ENCODE results near the gene ITGB2.

Gene ITGB2

DNA sequence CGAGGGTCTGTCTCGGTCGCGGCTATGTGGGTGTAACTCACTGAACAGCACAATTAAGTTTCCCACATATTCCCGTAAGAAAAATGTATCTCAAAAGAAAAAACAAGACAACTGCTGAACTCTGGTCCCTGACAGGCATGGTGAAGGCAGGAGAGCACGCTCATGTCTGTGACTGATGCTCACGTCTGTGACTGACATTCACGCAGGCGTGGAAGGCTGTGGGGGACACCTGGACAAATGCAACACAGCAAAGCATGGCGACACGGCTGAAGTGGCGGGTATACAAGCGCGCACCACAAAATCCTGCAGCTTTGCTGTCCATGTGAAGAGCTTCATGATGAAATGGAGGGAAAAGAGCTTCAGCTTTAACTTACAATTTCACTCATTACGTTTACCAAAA lies 53.2 kb downstream of the ITGB2 start:
- Histone ChIP-seq H3K9ac (no peak overlapping the region), H3K4me2 (ENCODE audit: low read length) (no peak overlapping the region), H3K27me3 (ENCODE audit: control insufficient read depth, insufficient read depth, low read length) (no peaks in the 10 kb centered on the region), H2AFZ (no peak overlapping the region), H3K79me2 (peaks cover 56% of the 10 kb centered on the region), H3K36me3 (ENCODE audit: control insufficient read depth, insufficient read depth, low read length) (no peaks in the 10 kb centered on the region), H3K4me1 (peaks cover 12% of the 10 kb centered on the region), H3K9me3 (ENCODE audit: control insufficient read depth, low read length) (no peaks in the 10 kb centered on the region), H3K4me3 (ENCODE audit: low read depth, low read length) (no peak overlapping the region), H3K27ac (no peak overlapping the region)
- TF ChIP-seq, protein P1, sequence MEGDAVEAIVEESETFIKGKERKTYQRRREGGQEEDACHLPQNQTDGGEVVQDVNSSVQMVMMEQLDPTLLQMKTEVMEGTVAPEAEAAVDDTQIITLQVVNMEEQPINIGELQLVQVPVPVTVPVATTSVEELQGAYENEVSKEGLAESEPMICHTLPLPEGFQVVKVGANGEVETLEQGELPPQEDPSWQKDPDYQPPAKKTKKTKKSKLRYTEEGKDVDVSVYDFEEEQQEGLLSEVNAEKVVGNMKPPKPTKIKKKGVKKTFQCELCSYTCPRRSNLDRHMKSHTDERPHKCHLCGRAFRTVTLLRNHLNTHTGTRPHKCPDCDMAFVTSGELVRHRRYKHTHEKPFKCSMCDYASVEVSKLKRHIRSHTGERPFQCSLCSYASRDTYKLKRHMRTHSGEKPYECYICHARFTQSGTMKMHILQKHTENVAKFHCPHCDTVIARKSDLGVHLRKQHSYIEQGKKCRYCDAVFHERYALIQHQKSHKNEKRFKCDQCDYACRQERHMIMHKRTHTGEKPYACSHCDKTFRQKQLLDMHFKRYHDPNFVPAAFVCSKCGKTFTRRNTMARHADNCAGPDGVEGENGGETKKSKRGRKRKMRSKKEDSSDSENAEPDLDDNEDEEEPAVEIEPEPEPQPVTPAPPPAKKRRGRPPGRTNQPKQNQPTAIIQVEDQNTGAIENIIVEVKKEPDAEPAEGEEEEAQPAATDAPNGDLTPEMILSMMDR (IDR thresholded peaks at IDR 0.05): no peak

DNA sequence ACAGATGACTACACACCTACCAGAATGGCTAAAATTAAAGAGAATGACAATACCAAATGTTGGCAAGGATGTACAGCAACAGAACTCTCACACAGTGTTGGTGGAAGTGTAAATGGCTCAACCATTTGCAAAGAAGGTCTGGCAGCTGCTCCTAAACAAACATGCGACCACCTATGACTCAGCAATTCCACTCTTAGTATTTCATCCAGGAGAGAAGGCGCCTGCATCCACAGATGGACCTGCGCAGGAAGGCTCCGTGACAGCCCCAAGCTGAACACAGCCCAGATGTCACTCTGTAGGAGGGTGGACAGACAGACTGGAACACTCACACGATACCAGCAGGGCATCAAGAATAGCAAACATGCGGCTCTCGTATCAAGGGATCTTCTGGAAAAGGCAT lies 53.9 kb downstream of the ITGB2 start:
- H3K27ac ChIP-seq: no peak overlapping the region
- no peak overlapping the region for H3K9ac ChIP-seq
- no peaks in the 10 kb centered on the region for H3K36me3 ChIP-seq (ENCODE audit: control insufficient read depth, insufficient read depth, low read length)
- no peak overlapping the region for H3K4me3 ChIP-seq (ENCODE audit: low read depth, low read length)
- H3K9me3 ChIP-seq (ENCODE audit: control insufficient read depth, low read length): no peaks in the 10 kb centered on the region
- peaks cover 8% of the 10 kb centered on the region for H3K4me1 ChIP-seq
- H2AFZ ChIP-seq: no peak overlapping the region
- H3K27me3 ChIP-seq (ENCODE audit: control insufficient read depth, insufficient read depth, low read length): no peaks in the 10 kb centered on the region
- peaks cover 59% of the 10 kb centered on the region for H3K79me2 ChIP-seq
- TF ChIP-seq, protein P1 (IDR thresholded peaks at IDR 0.05): no peak
- H3K4me2 ChIP-seq (ENCODE audit: low read length): no peak overlapping the region

- peaks cover 2% of the 10 kb centered on the region for H3K4me1 ChIP-seq
- no peak overlapping the region for H2AFZ ChIP-seq
- peaks cover 63% of the 10 kb centered on the region for H3K79me2 ChIP-seq
- no peak overlapping the region for H3K4me2 ChIP-seq (ENCODE audit: low read length)
- TF ChIP-seq, protein P1 (IDR thresholded peaks at IDR 0.05): no peak
- no peak overlapping the region for H3K9ac ChIP-seq
- H3K27ac ChIP-seq: no peak overlapping the region
- no peaks in the 10 kb centered on the region for H3K36me3 ChIP-seq (ENCODE audit: control insufficient read depth, insufficient read depth, low read length)
- H3K4me3 ChIP-seq (ENCODE audit: low read depth, low read length): no peak overlapping the region
- H3K27me3 ChIP-seq (ENCODE audit: control insufficient read depth, insufficient read depth, low read length): no peaks in the 10 kb centered on the region
- H3K9me3 ChIP-seq (ENCODE audit: control insufficient read depth, low read length): no peaks in the 10 kb centered on the region
These were observed 55.0 kb downstream of the ITGB2 start for GRCh38 chr21:44865561-44866280.

- Histone ChIP-seq H3K27me3 (ENCODE audit: control insufficient read depth, insufficient read depth, low read length) (no peaks in the 10 kb centered on the region), H3K9ac (no peak overlapping the region), H3K4me1 (no peaks in the 10 kb centered on the region), H3K36me3 (ENCODE audit: control insufficient read depth, insufficient read depth, low read length) (no peaks in the 10 kb centered on the region), H3K4me2 (ENCODE audit: low read length) (no peak overlapping the region), H2AFZ (no peak overlapping the region), H3K4me3 (ENCODE audit: low read depth, low read length) (no peak overlapping the region), H3K27ac (no peak overlapping the region), H3K9me3 (ENCODE audit: control insufficient read depth, low read length) (no peaks in the 10 kb centered on the region), H3K79me2 (peaks cover 46% of the 10 kb centered on the region)
- TF ChIP-seq, protein P1 (IDR thresholded peaks at IDR 0.05): no peak
These were observed 57.6 kb downstream of the ITGB2 start for GRCh38 chr21:44862869-44863685.
